Stimulated activated CD4-positive, alpha-beta T cell treated with anti-CD3 and anti-CD28 coated beads, Interleukin-1b, Interleukin-23, amount 100 ng/mL, for 1 hour (primary cell): ENCODE results near the gene FGD5.

Experiments used
- DNase-seq, 2 donors: peaks; one replicate each; pipeline ENCODE4 v3.0.0-alpha.2; 2020; ENCODE audit warnings: low read depth in 2 of 2

FGD5 gene

GRCh38 chr3:14818804-14819500, at the start of gene FGD5:
TSS of gene FGD5 (plus strand) at chr3:14818962. CDS start at chr3:14819072, 110 bp downstream.
- no peak for DNase-seq

- DNase-seq, result no peak
Observed at GRCh38 chr3:14769544-14770325, 49.0 kb upstream of the FGD5 start.

GRCh38 chr3:14770591-14770990, 48.2 kb upstream of the FGD5 start:
- no peak for DNase-seq

- DNase-seq, result no peak
Observed at GRCh38 chr3:14771593-14772497, 46.9 kb upstream of the FGD5 start.

- no peak for DNase-seq
Observed at GRCh38 chr3:14772533-14773138, 46.1 kb upstream of the FGD5 start.

- no peak for DNase-seq
Observed at GRCh38 chr3:14773281-14773680, 45.5 kb upstream of the FGD5 start.

- DNase-seq, result no peak
Observed at GRCh38 chr3:14773691-14774128, 45.1 kb upstream of the FGD5 start.

GRCh38 chr3:14774431-14774830, 44.3 kb upstream of the FGD5 start:
- DNase-seq, result no peak

- DNase-seq, result no peak
Observed at GRCh38 chr3:14775011-14775410, 43.8 kb upstream of the FGD5 start.

GRCh38 chr3:14775563-14775962, 43.2 kb upstream of the FGD5 start:
- DNase-seq, result no peak

GRCh38 chr3:14779069-14779685, 39.6 kb upstream of the FGD5 start:
- DNase-seq, result no peak

- DNase-seq, result no peak
Observed at GRCh38 chr3:14780927-14781507, 37.7 kb upstream of the FGD5 start.

GRCh38 chr3:14783480-14784086, 35.2 kb upstream of the FGD5 start:
- no peak for DNase-seq

GRCh38 chr3:14784087-14784681, 34.6 kb upstream of the FGD5 start:
- no peak for DNase-seq

- no peak for DNase-seq
Observed at GRCh38 chr3:14785207-14786155, 33.3 kb upstream of the FGD5 start.

- no peak for DNase-seq
Observed at GRCh38 chr3:14786369-14786768, 32.4 kb upstream of the FGD5 start.

- DNase-seq, result no peak
Observed at GRCh38 chr3:14787630-14788029, 31.1 kb upstream of the FGD5 start.

GRCh38 chr3:14788644-14789043, 30.1 kb upstream of the FGD5 start:
- no peak for DNase-seq

- DNase-seq, result no peak
Observed at GRCh38 chr3:14789221-14789620, 29.5 kb upstream of the FGD5 start.
